Stimulated activated CD4-positive, alpha-beta T cell treated with anti-CD3 and anti-CD28 coated beads, Interleukin-15, amount 100 ng/mL, for 48 hours (primary cell): ENCODE measurements around the gene IL24.

Source experiments
- DNase-seq, 2 donors: peaks; one replicate each; pipeline ENCODE4 v3.0.0-alpha.2; 2020; ENCODE audit warnings: low read depth in 2 of 2

IL24 gene

DNA sequence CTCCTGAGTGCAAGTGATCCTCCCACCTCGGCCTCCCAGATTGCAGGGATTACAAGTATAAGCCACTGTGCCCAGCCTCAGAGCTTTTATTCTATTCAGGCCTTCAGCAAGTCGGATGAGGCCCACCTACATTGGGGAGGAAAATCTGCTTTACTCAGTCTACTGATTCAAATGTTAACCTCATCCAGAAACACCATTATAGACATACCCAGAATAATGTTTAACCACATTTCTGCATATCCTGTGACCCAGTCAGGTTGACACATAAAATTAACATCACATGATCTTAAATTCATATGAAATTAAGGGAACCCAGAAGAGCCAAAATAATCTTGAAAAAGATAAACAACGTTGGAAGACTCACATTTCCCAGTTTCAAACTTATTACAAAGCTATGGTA lies 16.9 kb upstream of the IL24 start:
- no peak for DNase-seq

DNA sequence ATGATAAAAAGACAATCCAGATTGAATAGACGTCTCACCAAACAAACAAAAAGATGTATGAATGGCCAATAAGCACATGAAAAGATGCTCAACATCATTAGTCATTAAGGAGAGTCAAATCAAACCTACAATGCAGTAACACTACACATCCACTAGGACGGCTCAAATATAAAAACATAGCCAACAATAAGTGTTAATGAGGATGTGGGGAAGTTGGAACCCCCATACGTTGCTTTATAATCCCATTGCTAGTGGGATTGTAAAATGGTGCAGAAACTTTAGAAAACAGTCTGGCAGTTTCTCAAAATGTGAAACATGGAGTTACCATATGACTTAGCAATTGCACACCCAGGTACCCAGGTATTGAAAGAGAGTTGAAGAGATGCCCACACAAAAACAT lies 14.7 kb upstream of the IL24 start:
- no peak for DNase-seq

DNA sequence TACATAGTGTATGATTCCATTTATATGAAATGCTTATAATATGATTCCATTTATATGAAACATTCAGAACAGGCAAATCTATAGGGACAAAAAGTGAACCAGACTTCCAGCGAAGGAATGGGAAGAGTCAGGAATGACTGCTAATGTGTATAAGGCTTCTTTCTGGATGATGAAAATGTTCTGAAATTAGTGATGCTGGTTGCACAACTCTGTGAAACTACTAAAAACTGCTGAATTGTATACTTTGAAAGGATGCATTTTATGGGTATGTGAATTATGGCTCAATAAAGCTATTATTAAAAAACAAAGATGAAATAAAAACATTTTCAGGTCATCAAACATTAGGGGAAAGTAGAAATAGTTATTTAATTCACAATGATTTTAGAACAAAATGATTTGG lies 14.1 kb upstream of the IL24 start:
- DNase-seq, result no peak

DNA sequence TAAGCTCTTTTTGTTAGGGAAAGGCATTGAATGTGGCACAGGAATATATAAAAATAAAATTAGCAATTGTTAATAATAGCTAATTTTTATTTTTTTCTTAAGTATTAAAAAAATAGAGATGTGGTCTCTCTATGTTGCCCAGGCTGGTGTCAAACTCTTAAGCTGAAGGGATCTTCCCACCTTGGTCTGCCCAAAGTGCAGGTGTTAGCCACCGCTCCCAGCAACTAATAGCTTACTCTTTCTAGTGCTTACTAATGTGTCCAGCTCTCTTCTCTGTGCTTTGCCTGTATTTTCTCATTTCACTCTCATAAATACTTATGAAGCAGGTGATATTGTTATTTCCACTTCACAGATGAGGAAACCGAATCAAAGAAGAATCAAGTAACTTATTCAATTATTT lies 13.4 kb upstream of the IL24 start:
- no peak for DNase-seq

DNA sequence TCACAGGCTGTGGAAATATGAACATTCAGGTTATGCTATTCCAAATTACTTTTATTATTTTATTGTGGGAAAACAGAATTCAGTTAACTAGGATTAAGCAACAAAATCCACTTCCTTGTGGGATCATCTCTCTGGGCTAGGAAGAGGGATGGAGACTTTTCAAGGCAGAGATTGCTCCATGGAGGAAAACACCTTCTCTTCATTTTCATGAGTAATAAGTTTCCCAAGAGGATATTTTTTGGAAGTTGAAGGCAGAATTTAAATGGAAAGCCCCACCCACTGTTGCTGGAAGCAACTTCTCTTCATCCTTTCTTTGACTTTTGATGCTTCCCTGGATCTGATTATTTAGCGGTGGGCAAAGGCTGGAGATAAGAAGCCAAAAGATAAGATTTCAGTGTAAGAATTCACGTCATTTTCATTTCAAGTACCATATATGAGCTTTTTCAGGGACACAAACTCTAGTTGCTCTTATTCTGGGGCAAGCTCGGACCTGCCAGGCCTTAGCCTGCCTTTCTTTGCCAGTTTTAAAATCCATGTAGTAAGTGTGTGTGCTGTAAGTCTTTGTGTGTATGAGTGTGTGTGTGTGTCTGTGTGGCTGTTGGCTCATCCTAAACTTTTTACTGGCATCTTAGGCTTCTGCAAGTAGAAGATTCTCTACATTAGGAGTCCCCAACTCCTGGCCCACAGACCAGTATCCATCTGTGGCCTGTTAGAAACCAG lies 11.7 kb upstream of the IL24 start:
- DNase-seq, result no peak

DNA sequence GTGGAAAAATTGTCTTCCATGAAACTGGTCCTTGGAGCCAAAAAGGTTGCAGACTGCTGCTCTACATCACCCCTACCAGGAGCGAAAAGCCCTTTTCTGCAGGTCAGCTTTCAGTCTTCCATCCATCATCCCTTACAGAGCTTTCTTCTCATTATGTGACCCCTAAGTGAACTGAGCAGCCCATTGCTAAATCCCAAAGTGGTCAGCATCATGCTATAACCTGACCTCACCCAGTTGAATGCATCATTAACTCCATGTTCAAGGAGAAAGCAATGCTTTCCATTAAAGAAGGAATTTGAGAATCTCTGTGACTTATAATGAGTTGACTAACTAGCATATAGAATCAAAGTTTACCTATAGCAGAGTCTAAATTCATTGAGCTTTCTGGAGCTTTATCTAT lies 10.4 kb upstream of the IL24 start:
- no peak for DNase-seq

DNA sequence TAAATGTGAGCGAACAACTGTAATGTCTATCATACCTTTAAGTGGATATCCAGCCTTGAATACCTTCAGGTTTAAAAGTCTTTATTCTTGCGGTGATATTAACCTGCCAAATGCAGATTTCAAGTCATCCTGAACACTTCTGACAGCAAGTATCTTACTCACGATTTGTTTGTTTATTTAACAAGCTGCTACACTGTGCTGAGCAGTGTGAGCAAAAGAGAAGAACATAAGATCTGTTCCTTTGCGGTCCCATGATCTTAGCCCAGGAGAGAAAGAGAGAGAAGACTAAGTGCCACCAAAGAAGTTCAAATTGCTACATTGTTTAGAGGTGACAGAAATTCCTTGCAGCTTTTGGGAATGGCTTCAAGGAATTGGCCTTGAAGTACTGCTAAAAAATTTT lies 9.5 kb upstream of the IL24 start:
- no peak for DNase-seq

DNA sequence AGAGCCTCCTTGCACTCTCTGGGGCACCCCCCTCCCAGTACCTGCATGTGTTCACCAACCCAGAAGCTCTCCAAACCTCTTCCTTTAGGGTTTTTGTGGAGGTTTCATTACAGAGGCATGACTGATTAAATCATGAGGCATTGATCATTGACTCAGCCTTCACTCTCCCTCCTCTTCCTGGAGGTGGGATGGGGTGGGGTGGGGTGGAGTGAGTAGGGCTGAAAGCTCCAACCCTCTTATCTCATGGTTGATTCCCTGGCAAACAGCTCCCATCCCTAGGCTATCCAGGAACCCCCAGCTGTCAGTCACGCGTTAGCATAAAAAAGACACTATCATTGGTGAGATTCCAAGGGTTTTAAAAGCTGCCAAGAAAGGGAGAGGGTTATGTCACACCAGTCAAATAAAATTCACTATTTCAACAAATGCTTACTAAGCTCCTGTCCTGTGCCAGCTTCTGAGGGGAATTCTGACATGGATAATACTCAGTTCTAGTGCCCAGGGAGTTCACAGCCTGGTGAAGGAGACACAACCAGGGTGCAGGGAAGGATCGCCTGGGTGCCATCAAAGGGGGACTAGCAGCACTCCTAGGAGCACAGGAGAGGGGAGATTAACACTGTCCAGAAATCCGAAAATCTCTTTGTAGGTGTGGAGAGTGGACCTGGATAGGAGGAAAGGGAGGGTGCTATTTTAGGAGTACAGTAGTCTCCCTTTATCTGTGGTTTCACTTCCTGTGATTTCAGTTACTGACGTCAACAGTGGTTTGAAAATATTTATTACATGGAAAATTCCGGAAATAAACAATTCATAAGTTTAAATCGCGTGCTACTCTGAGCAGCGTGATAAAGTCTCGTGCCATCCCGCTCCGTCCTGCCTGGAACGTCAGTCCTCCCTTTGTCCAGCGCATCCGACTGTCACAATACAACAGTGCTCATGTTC lies 6.8 kb upstream of the IL24 start:
- DNase-seq, result no peak

DNA sequence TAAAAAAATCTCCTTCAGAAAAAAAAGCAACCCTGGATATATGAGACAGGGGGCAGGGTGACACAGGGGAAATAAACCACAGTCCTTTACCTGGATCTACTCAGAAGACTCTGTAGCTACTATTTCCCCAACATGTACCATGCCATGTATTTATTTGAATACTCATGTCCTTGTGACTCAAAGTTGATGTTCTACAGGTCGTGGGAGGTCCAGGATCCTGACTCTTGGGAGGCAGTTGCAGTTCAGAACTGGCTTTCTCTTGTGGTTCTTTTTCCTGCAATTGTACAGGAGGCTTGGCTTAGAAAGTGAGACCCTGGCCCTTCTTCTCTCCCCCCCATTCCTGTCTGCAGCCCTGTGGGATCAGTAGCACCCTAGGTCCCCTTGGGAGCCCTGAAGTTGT lies 5.8 kb upstream of the IL24 start:
- no peak for DNase-seq

DNA sequence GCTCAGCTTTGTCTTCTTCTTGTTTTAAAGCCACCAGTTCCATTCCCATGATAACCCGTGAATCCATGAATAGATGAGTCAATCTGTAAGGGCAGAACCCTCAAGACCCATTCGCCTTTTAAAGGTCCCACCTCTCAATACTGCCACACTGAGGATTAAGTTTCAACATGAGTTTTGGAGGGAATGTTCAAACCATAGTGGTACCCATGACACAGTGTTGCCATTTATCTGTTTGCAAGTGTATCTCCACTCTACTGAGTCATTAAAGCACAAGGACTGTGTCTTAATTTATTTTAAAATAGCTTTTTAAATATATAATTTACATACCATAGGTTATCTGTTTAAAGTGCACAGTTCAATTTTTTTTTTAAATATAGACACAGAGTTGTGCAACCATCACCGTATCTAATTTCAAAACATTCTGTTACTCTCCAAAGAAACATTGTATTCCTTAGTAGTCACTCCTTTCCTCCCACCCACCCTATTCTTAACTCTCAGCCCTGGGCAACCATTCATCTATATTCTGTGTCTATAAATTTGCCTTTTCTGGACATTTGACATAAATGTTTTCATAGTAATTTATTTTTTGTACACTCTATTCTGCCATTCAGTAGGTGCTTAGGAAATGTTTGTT lies 4.8 kb upstream of the IL24 start:
- no peak for DNase-seq

DNA sequence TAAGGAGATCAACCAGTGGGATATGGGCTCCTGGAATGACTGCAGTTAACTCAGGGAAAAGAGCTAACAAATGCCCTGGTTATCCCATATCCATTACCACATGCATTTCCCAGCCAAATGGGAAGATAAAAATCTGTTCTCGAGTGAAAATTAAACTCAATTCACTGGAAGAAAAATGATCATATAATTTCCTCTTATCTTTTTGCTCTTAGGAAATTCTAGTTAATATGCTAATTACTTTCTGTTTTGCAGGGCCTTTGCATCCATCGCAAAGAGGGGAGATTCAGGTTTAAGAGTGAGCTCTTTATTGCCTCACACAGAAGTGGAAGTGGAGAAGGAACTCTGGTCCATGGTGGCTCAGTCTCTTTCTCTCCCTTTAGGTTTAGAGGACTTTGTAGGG lies 3.9 kb upstream of the IL24 start:
- DNase-seq, result no peak

DNA sequence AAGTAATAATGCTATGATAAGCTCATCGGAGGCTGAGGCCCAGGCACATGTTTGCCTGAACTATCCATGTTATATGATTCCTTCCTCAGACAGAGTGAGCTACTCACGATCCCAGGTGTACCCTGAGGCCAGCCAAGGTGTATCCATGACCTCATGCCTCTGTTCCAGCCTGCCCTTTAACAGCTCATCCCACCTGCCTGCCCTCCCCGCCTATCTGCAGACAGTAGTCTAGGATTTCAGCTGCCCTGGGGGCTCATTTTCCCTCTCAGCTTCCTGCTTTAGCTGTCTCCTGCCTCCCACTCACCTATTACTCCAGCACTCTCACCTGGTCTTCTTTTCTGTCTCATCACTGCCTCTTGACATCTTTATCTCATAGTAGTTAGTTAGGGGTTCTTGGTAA lies 1.9 kb upstream of the IL24 start:
- DNase-seq, result no peak

DNA sequence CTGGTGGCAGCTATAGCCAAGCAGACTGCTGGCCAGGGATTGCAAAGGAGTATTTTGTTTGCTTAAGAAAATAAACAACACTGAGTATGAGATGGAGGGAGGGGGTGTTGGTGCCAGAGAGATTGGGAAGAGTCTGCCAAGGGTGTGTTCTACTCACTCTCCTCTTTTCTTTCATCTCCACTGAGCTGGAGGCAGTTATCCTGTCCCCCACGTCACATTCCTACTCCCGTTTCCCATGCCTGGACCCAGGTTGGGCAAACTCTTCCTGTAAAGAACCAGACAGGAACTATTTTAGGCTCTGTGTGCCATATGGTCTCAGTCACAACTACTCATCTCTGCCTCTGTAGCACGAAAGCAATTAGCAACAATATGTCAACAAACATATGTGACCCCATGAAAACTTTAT lies 1.4 kb upstream of the IL24 start:
- no peak for DNase-seq

DNA sequence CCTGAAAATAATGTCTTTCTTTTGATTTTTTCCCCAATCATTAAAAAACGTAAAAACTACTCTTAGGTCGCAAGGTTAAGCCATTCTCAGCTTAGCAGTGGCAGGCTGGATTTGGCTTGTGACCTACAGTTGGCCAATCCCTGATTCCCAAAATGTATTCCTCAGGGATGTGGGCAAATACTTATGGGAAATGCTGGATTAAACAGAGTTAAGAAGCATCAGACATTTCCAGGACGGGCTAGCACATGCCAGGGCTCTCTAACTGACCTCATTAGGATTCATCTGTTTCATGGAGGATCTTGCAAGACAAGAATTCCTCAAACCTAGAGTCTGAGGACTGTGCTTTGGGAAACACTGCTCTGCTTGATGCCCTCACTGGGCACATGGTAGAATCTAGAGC lies 982 bp upstream of the IL24 start:
- DNase-seq, result no peak

DNA sequence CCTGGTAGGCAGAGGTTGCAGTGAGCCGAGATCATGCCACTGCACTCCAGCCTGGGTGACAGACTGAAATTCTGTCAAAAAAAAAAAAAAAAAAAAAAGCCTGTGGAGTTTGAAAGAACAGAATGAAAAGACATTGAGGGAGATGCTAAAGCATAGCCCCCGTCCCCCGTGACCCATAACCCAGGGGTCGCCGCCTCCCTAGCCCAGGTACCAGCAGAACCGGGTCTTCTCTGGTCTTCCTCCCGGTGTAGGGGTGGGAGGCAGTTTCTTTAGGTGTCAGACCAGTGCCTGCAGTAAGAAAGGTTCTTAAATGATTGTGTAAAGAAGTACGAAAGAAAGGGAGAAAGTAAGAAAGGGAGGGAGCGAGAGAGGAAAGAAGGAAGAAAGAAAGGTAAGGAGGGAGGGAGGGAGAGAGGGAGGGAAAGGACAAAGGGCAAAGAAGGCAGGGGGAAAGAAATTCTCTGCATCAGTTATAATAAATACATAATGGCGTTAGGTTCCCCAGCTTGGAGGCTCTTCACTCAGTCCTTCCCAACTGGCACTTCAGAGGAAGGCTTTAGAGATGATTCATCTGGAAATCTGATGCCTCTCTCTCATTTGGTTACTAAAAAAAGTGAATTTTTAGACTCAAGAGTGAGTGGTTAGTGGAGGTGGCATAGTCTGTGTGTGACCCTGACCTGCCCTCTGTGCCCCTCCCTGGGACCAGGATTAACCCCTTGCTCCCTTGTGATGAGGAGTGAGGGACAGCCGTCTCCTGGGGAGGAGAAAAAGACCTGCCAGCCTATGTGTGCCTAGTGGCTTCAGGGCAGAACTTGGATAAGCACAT lies 1.1 kb downstream of the IL24 start:
- no peak for DNase-seq

DNA sequence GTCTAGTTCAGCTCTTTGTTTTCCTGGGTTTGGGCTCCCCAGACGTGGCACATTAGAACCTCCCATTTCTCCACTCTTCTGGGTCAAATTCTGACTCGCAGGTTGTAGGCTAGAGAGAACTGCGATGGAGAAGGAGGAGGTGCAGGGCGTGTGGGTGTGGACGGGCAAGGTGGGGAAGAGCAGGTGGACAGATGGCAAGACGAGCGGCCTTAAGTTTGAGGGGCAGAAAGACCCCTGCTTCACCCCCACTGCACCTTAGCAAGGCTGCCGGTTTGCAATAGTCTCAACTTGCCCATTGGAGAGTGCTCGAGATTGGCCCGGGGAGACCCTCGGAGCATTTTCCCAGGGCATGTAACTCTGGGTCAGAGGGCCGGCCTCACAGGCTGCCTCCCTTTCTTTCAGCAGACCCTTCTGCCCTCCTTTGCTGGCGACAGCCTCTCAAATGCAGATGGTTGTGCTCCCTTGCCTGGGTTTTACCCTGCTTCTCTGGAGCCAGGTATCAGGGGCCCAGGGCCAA lies 1.7 kb downstream of the IL24 start:
- no peak for DNase-seq

DNA sequence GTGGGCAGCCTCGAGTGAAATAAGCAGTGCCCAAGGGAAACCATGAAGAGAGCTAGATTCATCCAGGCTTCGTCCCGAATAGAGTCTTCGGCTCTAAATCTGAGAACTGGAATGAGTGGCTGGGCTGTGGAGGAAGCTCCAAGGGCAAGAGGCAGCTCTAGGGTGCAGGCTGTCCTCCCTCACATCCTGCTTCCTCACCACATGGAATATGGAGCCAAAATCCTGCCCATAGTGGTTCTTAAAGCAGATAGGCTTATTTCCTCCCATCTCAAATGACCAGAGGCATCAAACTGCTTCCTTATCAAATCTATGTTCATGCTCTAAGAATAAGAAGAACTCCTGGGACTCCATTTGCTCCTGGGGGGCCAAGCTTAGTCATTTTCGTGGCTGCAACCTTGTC lies 2.5 kb downstream of the IL24 start:
- no peak for DNase-seq

DNA sequence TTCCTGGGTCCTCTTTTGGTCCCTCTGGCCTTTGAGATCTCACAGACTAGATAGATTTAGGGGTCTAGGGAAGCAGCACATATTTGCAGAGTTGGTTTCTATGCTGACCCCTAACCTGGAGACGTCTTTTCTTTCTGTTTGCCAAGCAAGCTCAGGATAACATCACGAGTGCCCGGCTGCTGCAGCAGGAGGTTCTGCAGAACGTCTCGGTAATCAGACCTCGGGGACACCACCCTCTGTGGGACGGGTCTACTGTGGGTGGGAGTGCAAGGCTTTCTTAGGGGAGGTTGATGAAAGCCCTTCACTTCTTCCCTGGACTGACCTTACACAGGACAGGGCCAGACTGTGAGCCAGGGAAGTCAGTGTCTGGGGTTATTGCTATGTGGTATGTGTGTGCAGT lies 2.9 kb downstream of the IL24 start:
- no peak for DNase-seq

DNA sequence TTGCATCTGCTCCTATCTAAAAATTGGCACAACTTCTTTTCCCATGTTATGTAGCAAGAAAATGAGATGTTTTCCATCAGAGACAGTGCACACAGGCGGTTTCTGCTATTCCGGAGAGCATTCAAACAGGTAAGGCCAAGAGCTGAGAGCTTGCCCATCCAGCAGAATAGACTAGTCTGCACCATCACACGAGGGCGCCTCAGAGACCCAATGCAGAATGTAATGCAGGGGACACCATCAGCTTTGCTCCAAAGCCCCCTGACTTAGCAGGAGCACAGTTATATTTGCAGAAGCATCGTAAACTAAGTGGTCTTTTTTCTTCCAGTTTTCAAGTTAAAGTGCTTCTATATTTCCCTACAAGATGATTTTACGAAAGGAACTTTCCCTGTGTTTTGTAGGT lies 4.7 kb downstream of the IL24 start:
- DNase-seq, result no peak

DNA sequence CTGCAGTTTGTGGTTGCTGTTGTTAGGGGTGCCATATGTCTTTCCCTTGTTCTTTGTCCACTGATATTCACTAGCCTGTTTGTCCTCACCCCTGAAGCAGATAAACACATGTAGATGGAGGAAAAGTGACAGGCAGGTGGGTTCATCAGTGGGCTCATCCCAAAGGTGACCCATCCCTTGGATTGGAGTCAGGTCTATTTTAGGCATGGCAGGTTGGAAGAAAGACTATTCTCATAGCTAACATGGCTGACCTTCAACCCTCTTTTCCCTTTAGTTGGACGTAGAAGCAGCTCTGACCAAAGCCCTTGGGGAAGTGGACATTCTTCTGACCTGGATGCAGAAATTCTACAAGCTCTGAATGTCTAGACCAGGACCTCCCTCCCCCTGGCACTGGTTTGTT lies 5.5 kb downstream of the IL24 start:
- DNase-seq, result no peak

DNA sequence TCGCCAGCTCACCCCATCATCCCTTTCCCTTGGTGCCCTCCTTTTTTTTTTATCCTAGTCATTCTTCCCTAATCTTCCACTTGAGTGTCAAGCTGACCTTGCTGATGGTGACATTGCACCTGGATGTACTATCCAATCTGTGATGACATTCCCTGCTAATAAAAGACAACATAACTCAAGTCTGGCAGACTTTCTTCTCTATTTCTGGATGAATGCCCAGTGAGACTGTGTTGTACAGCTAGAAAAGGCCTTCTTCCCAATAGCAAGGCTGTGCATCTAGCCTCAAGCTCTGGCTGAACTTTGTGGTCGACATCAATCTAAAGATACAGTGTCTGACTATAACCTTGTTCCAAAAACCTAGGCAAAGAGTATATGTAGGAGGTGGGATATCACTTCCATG lies 6.4 kb downstream of the IL24 start:
- DNase-seq, result no peak
